ENCODE results near the gene PRR5.

Gene PRR5

GRCh38 chr22:44723801-44724200, 21.8 kb downstream of the PRR5 start:
- no peak overlapping the region for H3K4me3 ChIP-seq (ENCODE audit: low read depth, low read length)
- DNase-seq (ENCODE audit: low read depth) = peak; percentile 54
- TF ChIP-seq MYC (IDR thresholded peaks at IDR 0.05; ENCODE audit: low read depth, low read length) (no peak), POLR2A (IDR thresholded peaks at IDR 0.05; ENCODE audit: extremely low read depth, insufficient read length) (no peak)
- TF ChIP-seq, protein P1, sequence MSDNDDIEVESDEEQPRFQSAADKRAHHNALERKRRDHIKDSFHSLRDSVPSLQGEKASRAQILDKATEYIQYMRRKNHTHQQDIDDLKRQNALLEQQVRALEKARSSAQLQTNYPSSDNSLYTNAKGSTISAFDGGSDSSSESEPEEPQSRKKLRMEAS (IDR thresholded peaks at IDR 0.05; ENCODE audit: low read depth, low read length) = no peak
- TF ChIP-seq, protein P2, sequence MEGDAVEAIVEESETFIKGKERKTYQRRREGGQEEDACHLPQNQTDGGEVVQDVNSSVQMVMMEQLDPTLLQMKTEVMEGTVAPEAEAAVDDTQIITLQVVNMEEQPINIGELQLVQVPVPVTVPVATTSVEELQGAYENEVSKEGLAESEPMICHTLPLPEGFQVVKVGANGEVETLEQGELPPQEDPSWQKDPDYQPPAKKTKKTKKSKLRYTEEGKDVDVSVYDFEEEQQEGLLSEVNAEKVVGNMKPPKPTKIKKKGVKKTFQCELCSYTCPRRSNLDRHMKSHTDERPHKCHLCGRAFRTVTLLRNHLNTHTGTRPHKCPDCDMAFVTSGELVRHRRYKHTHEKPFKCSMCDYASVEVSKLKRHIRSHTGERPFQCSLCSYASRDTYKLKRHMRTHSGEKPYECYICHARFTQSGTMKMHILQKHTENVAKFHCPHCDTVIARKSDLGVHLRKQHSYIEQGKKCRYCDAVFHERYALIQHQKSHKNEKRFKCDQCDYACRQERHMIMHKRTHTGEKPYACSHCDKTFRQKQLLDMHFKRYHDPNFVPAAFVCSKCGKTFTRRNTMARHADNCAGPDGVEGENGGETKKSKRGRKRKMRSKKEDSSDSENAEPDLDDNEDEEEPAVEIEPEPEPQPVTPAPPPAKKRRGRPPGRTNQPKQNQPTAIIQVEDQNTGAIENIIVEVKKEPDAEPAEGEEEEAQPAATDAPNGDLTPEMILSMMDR (IDR thresholded peaks at IDR 0.05; ENCODE audit: low read depth, low read length) = no peak

DNA sequence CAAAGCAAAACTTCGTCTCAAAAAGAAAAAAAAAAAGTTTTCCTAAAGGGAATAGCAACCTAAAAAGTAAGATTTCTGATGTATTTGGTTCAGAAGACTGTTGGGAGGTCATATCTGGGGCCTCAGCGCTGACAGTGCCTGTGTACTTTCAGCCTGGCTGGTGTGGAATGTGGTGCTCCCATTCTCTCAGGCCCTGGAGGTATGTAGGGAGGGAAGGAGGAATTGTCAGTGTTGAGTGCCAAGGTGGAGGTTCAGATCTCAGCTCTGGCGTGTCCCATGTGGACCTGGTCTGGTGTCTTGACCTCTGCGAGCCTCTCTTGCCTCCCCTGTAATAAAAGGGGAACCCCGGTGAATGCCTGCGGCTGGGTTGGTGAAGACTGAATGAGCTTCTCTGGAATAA, 22.4 kb downstream of the PRR5 start:
- TF ChIP-seq, protein P2 (IDR thresholded peaks at IDR 0.05; ENCODE audit: low read depth, low read length) = no peak
- TF ChIP-seq POLR2A (IDR thresholded peaks at IDR 0.05; ENCODE audit: extremely low read depth, insufficient read length) (no peak), MYC (IDR thresholded peaks at IDR 0.05; ENCODE audit: low read depth, low read length) (no peak)
- TF ChIP-seq, protein P1 (IDR thresholded peaks at IDR 0.05; ENCODE audit: low read depth, low read length) = no peak
- no peak overlapping the region for H3K4me3 ChIP-seq (ENCODE audit: low read depth, low read length)
- no peak for DNase-seq (ENCODE audit: low read depth)

DNA sequence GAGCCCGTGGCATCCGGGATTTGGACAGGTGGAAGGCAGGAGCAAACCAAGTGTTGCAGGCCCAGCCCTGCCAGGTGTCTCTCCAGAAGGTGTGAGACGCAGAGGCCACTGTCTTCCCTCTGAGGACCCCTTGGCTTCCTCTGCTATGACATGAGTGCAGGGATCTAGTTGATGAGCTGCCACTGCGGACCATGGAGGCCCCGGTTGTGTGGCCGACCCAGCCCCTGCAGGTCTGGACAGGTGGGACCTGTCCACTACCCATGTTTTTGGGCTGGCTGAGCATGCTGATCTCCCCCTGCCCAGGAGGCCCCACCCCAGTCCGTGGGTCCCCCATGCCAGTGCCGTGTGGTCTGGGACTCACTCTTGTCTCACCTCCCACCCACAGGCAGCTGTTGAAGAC, 22.9 kb downstream of the PRR5 start:
- no peak overlapping the region for H3K4me3 ChIP-seq (ENCODE audit: low read depth, low read length)
- TF ChIP-seq MYC (IDR thresholded peaks at IDR 0.05; ENCODE audit: low read depth, low read length) = no peak
- no peak for TF ChIP-seq POLR2A (IDR thresholded peaks at IDR 0.05; ENCODE audit: extremely low read depth, insufficient read length)
- TF ChIP-seq, protein P1 (IDR thresholded peaks at IDR 0.05; ENCODE audit: low read depth, low read length) = no peak
- TF ChIP-seq, protein P2 (IDR thresholded peaks at IDR 0.05; ENCODE audit: low read depth, low read length) = no peak
- DNase-seq (ENCODE audit: low read depth) = no peak

- no peak overlapping the region for H3K4me3 ChIP-seq (ENCODE audit: low read depth, low read length)
- TF ChIP-seq, protein P2 (IDR thresholded peaks at IDR 0.05; ENCODE audit: low read depth, low read length) = no peak
- TF ChIP-seq POLR2A (IDR thresholded peaks at IDR 0.05; ENCODE audit: extremely low read depth, insufficient read length) = no peak
- TF ChIP-seq, protein P1 (IDR thresholded peaks at IDR 0.05; ENCODE audit: low read depth, low read length) = no peak
- no peak for TF ChIP-seq MYC (IDR thresholded peaks at IDR 0.05; ENCODE audit: low read depth, low read length)
- DNase-seq (ENCODE audit: low read depth) = no peak
Measured at GRCh38 chr22:44726439-44726838, 24.4 kb downstream of the PRR5 start.

GRCh38 chr22:44727148-44727547, 25.1 kb downstream of the PRR5 start:
- H3K4me3 ChIP-seq (ENCODE audit: low read depth, low read length) = no peak overlapping the region
- DNase-seq (ENCODE audit: low read depth) = no peak
- TF ChIP-seq, protein P2 (IDR thresholded peaks at IDR 0.05; ENCODE audit: low read depth, low read length) = no peak
- TF ChIP-seq, protein P1 (IDR thresholded peaks at IDR 0.05; ENCODE audit: low read depth, low read length) = no peak
- TF ChIP-seq MYC (IDR thresholded peaks at IDR 0.05; ENCODE audit: low read depth, low read length) (no peak), POLR2A (IDR thresholded peaks at IDR 0.05; ENCODE audit: extremely low read depth, insufficient read length) (no peak)

GRCh38 chr22:44727709-44728108, 25.7 kb downstream of the PRR5 start:
- TF ChIP-seq, protein P2 (IDR thresholded peaks at IDR 0.05; ENCODE audit: low read depth, low read length) = no peak
- TF ChIP-seq MYC (IDR thresholded peaks at IDR 0.05; ENCODE audit: low read depth, low read length) (no peak), POLR2A (IDR thresholded peaks at IDR 0.05; ENCODE audit: extremely low read depth, insufficient read length) (no peak)
- TF ChIP-seq, protein P1 (IDR thresholded peaks at IDR 0.05; ENCODE audit: low read depth, low read length) = no peak
- no peak for DNase-seq (ENCODE audit: low read depth)

More at GRCh38 chr22:44727709-44728108, 25.7 kb downstream of the PRR5 start:
- H3K4me3 ChIP-seq (ENCODE audit: low read depth, low read length) = no peak overlapping the region
